ENCODE measurements around the gene FLT3.

DNA sequence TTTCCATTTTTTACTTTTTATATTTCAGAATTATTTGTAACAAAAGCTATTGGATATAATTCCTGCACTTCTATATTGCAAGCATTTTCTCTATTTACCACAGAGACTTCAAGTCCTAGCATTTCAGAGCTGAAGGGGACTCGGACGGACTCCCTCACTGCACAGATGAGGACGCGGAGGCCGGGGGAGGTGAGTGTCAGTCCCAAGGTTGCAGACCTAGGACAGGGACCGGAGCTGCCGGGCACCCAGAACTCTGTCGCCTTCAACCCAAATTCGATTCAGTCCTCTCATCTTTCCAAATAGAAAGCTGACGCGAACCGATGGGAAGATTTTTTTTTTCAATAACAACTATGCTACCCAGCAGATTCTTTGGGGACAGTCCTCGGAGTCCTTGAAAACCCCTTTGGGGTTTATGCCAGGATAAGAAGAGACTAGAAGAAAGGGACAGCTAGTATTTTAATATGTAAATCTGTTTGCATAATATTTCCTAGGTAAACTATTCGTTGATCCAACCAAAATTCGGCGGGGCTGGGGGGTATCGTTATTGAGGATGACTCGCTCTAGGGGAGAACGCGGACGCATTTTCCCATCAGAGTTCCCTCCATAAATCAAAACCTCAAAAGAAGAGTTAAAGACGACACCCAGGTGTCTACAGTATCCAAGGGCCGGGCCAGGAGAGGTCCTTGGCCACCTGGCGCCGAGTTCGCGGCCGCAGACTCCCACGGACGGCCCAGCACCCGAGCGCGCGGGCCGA is 803 bp downstream of the FLT3 start:
- TF ChIP-seq EP300 (IDR thresholded peaks at IDR 0.05) (no peak), POLR2AphosphoS5 (IDR thresholded peaks at IDR 0.05) (no peak)
- TF ChIP-seq, protein P1, sequence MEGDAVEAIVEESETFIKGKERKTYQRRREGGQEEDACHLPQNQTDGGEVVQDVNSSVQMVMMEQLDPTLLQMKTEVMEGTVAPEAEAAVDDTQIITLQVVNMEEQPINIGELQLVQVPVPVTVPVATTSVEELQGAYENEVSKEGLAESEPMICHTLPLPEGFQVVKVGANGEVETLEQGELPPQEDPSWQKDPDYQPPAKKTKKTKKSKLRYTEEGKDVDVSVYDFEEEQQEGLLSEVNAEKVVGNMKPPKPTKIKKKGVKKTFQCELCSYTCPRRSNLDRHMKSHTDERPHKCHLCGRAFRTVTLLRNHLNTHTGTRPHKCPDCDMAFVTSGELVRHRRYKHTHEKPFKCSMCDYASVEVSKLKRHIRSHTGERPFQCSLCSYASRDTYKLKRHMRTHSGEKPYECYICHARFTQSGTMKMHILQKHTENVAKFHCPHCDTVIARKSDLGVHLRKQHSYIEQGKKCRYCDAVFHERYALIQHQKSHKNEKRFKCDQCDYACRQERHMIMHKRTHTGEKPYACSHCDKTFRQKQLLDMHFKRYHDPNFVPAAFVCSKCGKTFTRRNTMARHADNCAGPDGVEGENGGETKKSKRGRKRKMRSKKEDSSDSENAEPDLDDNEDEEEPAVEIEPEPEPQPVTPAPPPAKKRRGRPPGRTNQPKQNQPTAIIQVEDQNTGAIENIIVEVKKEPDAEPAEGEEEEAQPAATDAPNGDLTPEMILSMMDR (IDR thresholded peaks at IDR 0.05), result no peak
